GM12865 (cell line): Measurements from ENCODE around the gene ACTR2.

ENCODE experiments used
- DNase-seq: peaks from one replicate; pipeline ENCODE4 v3.0.0; 2010; ENCODE audit warnings: low read depth
- H3K4me3 ChIP-seq: 2 replicates; pipeline ENCODE4 v1.5.1; 2011; ENCODE audit warnings: mild to moderate bottlenecking, low read depth, low read length, control low read depth
- CTCF ChIP-seq: IDR thresholded peaks from 2 replicates; pipeline ENCODE4 v1.5.1; 2011; ENCODE audit warnings: low read length, control low read depth, low read depth, inconsistent platforms; ENCODE audit not compliant: insufficient read depth; ENCODE audit errors: missing control alignments

ACTR2 gene

DNA sequence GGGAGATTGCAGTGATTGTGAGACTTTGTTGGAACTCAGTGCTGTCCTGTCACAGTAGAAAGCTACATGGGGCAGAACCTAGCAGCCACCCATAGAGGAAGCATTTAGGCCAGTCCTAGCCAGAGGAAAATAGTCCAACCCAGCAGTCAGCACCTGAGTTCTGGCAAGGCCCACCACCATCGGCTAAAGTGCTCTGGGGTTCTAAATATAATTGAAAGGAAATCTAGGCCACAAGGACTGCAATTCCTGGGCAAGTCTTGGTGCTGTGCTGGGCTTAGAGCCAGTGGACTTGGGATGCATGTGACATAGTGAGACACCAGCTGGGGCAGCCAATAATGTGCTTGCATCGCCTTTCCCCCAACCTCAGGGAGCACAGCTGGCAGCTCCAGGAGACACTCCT, 28.9 kb upstream of the ACTR2 start:
- no peak overlapping the region for H3K4me3 ChIP-seq
- TF ChIP-seq CTCF, result no peak
- no peak for DNase-seq

DNA sequence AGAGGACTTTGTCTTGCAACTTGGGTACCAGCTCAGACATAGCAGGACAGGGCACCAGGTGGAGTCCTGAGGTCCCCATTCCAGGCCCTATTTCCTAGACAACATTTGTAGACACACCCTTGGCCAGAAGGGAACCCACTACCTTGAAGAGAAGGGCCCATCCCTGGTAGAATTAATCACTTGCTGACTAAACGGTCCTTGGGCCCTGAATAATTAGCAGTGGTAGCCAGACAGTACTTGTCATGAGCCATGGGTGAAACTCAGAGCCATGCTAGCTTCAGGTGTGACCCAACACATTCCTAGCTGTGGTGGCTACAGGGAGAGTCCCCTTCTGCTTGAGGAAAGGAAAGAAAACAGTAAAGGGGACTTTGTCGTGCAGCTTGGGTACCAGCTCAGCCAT, 28.5 kb upstream of the ACTR2 start:
- no peak overlapping the region for H3K4me3 ChIP-seq
- TF ChIP-seq CTCF, result no peak
- DNase-seq, result no peak

DNA sequence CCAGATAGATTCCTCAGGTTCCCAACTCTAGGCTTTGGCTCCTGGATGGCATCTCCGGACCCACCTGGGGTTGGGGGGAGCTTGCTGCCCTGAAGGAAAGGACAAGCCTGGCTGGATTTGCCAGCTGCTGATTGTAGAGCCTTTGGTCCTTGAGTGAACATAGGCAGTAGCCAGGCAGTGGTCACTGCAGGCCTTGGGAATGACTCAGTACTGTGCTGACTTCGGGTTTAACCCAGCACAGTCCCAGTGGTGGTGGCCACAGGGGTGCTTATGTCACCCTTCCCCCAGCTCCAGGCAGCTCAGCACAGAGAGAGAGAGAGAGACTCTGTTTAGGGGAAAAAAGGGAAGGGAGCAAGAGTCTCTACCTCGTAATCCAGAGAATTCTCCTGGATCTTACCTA, 27.7 kb upstream of the ACTR2 start:
- TF ChIP-seq CTCF, result no peak
- no peak for DNase-seq
- no peak overlapping the region for H3K4me3 ChIP-seq

- no peak for TF ChIP-seq CTCF
- DNase-seq, result peak; percentile 28
- H3K4me3 ChIP-seq, result no peak overlapping the region
Observed at GRCh38 chr2:65204461-65205210, 23.0 kb upstream of the ACTR2 start.

DNA sequence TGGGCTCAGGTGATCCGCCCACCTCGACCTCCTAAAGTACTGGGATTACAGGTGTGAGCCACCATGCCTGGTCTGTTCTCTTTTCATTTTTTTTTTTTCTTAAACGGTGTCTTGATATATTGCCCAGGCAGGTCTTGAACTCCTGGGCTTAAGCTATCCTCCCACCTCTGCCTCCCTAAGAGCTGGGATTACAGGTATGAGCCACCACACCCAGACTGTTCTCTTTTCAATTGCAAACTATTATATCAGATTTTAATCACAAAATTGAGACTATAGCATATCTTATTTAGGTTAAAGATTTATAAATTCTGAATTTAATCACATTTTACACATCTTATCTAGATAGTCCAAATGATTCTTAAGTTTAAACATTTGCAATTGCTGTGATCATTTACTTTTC, 15.5 kb upstream of the ACTR2 start:
- H3K4me3 ChIP-seq, result no peak overlapping the region
- no peak for DNase-seq
- TF ChIP-seq CTCF, result no peak

GRCh38 chr2:65212619-65213018, 15.0 kb upstream of the ACTR2 start:
- H3K4me3 ChIP-seq, result no peak overlapping the region
- DNase-seq, result no peak
- TF ChIP-seq CTCF, result no peak

DNA sequence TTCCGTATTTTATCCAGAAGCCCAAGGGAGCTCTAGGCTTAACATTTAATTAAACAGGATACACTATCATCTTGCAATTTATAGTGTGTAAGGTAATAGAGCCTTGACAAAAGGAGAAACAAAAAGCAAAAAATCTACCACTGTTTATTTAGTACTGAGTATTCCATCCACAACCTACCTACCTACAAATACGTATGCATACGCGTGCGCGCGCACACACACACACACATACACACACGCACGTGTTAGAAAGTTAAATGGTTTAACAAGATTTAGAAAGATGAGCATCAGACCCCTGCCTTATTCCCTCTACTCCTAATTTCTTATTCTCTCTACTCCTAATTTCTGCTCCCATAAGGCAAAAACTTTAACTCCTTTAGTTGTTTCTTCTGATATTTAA, 14.6 kb upstream of the ACTR2 start:
- no peak for TF ChIP-seq CTCF
- no peak overlapping the region for H3K4me3 ChIP-seq
- no peak for DNase-seq
